ENCODE measurements around the gene RGS3. TPM values are rescaled to one million over a fixed set of nuclear protein-coding genes. Genes with fewer than 3 reads are reported as not detected.
"Not testable (repeated sequence)": the region's sequence is repeated elsewhere in the genome, so short reads cannot be mapped to it uniquely, and the experiment has no call there.

The RGS3 gene
- polyA plus RNA-seq, 1 of the 3 experiments (the other 2 are of a cell fraction): 50.6 TPM

- TF ChIP-seq, protein P1, sequence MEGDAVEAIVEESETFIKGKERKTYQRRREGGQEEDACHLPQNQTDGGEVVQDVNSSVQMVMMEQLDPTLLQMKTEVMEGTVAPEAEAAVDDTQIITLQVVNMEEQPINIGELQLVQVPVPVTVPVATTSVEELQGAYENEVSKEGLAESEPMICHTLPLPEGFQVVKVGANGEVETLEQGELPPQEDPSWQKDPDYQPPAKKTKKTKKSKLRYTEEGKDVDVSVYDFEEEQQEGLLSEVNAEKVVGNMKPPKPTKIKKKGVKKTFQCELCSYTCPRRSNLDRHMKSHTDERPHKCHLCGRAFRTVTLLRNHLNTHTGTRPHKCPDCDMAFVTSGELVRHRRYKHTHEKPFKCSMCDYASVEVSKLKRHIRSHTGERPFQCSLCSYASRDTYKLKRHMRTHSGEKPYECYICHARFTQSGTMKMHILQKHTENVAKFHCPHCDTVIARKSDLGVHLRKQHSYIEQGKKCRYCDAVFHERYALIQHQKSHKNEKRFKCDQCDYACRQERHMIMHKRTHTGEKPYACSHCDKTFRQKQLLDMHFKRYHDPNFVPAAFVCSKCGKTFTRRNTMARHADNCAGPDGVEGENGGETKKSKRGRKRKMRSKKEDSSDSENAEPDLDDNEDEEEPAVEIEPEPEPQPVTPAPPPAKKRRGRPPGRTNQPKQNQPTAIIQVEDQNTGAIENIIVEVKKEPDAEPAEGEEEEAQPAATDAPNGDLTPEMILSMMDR (IDR thresholded peaks at IDR 0.05): no peak
- TF ChIP-seq, protein P2, sequence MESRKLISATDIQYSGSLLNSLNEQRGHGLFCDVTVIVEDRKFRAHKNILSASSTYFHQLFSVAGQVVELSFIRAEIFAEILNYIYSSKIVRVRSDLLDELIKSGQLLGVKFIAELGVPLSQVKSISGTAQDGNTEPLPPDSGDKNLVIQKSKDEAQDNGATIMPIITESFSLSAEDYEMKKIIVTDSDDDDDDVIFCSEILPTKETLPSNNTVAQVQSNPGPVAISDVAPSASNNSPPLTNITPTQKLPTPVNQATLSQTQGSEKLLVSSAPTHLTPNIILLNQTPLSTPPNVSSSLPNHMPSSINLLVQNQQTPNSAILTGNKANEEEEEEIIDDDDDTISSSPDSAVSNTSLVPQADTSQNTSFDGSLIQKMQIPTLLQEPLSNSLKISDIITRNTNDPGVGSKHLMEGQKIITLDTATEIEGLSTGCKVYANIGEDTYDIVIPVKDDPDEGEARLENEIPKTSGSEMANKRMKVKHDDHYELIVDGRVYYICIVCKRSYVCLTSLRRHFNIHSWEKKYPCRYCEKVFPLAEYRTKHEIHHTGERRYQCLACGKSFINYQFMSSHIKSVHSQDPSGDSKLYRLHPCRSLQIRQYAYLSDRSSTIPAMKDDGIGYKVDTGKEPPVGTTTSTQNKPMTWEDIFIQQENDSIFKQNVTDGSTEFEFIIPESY (IDR thresholded peaks at IDR 0.05; ENCODE audit: borderline replicate concordance, low read depth): no peak
- TF ChIP-seq ELF1 (IDR thresholded peaks at IDR 0.05): no peak
- TF ChIP-seq, protein P3, sequence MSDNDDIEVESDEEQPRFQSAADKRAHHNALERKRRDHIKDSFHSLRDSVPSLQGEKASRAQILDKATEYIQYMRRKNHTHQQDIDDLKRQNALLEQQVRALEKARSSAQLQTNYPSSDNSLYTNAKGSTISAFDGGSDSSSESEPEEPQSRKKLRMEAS (IDR thresholded peaks at IDR 0.05; ENCODE audit: low read depth): no peak
- no peak for TF ChIP-seq SMC3 (IDR thresholded peaks at IDR 0.05; ENCODE audit: low read depth, low read length)
- no peak for TF ChIP-seq TAF1 (IDR thresholded peaks at IDR 0.05; ENCODE audit: borderline replicate concordance, low read depth, low read length)
- TF ChIP-seq NFIC (IDR thresholded peaks at IDR 0.05; ENCODE audit: borderline replicate concordance): no peak
- TF ChIP-seq USF2 (IDR thresholded peaks at IDR 0.05; ENCODE audit: borderline replicate concordance, low read depth, low read length): no peak
Observed at GRCh38 chr9:113638490-113638889, 175.0 kb downstream of the RGS3 start (continued).

- H3K9me3 ChIP-seq: peaks cover 7% of the 10 kb centered on the region; the same call in 1 of the 2 replicates
- no peak overlapping the region for H2AFZ ChIP-seq (ENCODE audit: low read depth)
- H3K79me2 ChIP-seq (ENCODE audit: insufficient read depth): no peaks in the 10 kb centered on the region
- no peaks in the 10 kb centered on the region for H3K27me3 ChIP-seq (ENCODE audit: insufficient read depth)
- H3K9me2 ChIP-seq: no peaks in the 10 kb centered on the region
- CTCF ChIA-PET: interaction anchor here (0.6 kb wide), 1 partner anchor 17 kb away, joined by 3 read pairs; no protein-coding TSS in a partner anchor
- POLR2A ChIA-PET: no interaction called here
- TF ChIP-seq GATA2 (CRISPR knock-in tag; IDR thresholded peaks at IDR 0.05) (peak; percentile 40), USF2 (IDR thresholded peaks at IDR 0.05; ENCODE audit: borderline replicate concordance, low read depth, low read length) (no peak)
- DNase-seq: no peak
- no peak overlapping the region for H3K4me3 ChIP-seq (ENCODE audit: low read depth in 2 of 2, low read length in 1 of 2)
- WGBS (ENCODE audit: low lambda C conversion rate): 89% methylated on average over 4 of the region's 4 CpGs
- no peak overlapping the region for H3K9ac ChIP-seq
- H3F3A ChIP-seq (replicated peaks; ENCODE audit: insufficient read depth): peaks cover 6% of the 10 kb centered on the region
- H3K27ac ChIP-seq (ENCODE audit: low read depth in 2 of 2, low read length in 1 of 2): no peak overlapping the region
- no peak overlapping the region for H3K4me2 ChIP-seq
- H3K36me3 ChIP-seq (replicated peaks in 1 of 2; ENCODE audit: control insufficient read depth in 1 of 2, insufficient read depth in 2 of 2, low read length in 1 of 2): no peaks in the 10 kb centered on the region
- H4K20me1 ChIP-seq (ENCODE audit: insufficient read depth): no peaks in the 10 kb centered on the region
- H3K4me1 ChIP-seq (ENCODE audit: control insufficient read depth in 1 of 2, insufficient read depth in 2 of 2, low read depth in 1 of 2, low read length in 1 of 2): peaks cover 3 to 4% of the 10 kb centered on the region in 2 experiments; a peak in 2 of 4 replicates
Observed at GRCh38 chr9:113638897-113639296, 175.4 kb downstream of the RGS3 start.

- H3F3A ChIP-seq (replicated peaks; ENCODE audit: insufficient read depth); H3K9ac ChIP-seq; H3K4me2 ChIP-seq; H3K9me3 ChIP-seq; H3K27ac ChIP-seq (ENCODE audit: low read depth in 2 of 2, low read length in 1 of 2); POLR2A ChIA-PET; H2AFZ ChIP-seq (ENCODE audit: low read depth); H3K27me3 ChIP-seq (ENCODE audit: insufficient read depth); H4K20me1 ChIP-seq (ENCODE audit: insufficient read depth); H3K9me2 ChIP-seq; H3K4me3 ChIP-seq (ENCODE audit: low read depth in 2 of 2, low read length in 1 of 2); CTCF ChIA-PET; H3K4me1 ChIP-seq (ENCODE audit: control insufficient read depth in 1 of 2, insufficient read depth in 2 of 2, low read depth in 1 of 2, low read length in 1 of 2); H3K36me3 ChIP-seq (replicated peaks in 1 of 2; ENCODE audit: control insufficient read depth in 1 of 2, insufficient read depth in 2 of 2, low read length in 1 of 2); DNase-seq; H3K79me2 ChIP-seq (ENCODE audit: insufficient read depth): not testable (repeated sequence)
- 88% methylated on average over 15 of the region's 15 CpGs for WGBS (ENCODE audit: low lambda C conversion rate)
Observed at GRCh38 chr9:113639411-113639970, 176.0 kb downstream of the RGS3 start.
